ENCODE measurements around the gene HOXB8. TPM values are rescaled to one million over a fixed set of nuclear protein-coding genes. Genes with fewer than 3 reads are reported as not detected.
A peak's percentile ranks its signal among the peaks of the same experiment; 100 is the strongest.

The HOXB8 gene
- total RNA-seq, 4 donors from 2014 or later: 1.8 to 21.3 (median 8.9) TPM

DNA sequence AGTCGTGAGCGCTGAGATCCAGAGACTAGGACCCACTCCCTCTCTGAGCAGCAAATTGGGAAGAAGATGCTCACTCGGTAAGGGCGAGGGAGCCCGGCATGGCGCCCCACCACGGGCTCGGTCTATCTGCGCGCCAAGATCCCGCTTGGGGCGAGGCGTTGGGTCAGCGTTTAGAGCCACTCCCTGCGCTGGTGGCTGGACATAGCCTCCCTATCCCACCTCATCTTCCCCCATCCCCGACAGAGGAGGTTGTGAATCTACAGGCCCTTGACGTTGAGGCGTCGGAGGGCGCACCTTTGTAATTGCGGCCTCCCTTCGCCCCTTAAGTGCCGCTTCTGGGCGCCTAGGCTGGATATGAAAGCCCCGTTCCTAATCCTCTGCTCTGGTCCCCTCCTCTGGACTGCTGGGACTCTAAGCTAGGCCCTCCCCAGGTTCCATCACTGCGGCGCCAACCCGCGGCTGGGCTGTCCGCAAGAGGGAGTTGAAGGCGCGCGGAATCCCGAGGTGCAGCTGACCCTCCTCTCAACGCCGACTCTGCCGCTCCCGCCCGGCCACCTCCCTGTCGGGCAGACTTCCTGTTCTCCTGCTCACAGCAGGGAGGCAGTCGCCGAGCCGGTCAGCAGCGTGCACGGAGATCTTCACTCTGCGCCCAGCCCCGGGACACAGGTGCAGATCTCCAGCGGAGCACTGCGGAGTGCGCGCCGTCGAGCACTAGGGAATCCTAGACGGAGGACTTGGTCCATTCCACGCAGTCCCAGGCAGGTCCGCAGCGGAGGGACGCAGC, 27.2 kb upstream of the HOXB8 start:
- TF ChIP-seq POLR2A (IDR thresholded peaks at IDR 0.05) (peak; percentile 84), POLR2AphosphoS5 (IDR thresholded peaks at IDR 0.05) (peak in 2 of 3 donors; percentile 84 to 91), EP300 (IDR thresholded peaks at IDR 0.05; ENCODE audit: low read depth) (no peak)
- TF ChIP-seq, protein P1, sequence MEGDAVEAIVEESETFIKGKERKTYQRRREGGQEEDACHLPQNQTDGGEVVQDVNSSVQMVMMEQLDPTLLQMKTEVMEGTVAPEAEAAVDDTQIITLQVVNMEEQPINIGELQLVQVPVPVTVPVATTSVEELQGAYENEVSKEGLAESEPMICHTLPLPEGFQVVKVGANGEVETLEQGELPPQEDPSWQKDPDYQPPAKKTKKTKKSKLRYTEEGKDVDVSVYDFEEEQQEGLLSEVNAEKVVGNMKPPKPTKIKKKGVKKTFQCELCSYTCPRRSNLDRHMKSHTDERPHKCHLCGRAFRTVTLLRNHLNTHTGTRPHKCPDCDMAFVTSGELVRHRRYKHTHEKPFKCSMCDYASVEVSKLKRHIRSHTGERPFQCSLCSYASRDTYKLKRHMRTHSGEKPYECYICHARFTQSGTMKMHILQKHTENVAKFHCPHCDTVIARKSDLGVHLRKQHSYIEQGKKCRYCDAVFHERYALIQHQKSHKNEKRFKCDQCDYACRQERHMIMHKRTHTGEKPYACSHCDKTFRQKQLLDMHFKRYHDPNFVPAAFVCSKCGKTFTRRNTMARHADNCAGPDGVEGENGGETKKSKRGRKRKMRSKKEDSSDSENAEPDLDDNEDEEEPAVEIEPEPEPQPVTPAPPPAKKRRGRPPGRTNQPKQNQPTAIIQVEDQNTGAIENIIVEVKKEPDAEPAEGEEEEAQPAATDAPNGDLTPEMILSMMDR (IDR thresholded peaks at IDR 0.05): peak in 2 of 5 experiments; percentile 20 to 50
- peak overlapping the region in 3 of 4 donors; percentile 23 to 60 (median 57) for H3K4me3 ChIP-seq
- H3K4me1 ChIP-seq: peaks cover 2 to 37% (median 21%) of the 10 kb centered on the region in 4 donors
- no peaks in the 10 kb centered on the region for H3K9me3 ChIP-seq
- intact Hi-C loops (cut with DNase I; ENCODE audit: low total_unique reads) (no loop called here), in situ Hi-C loops (cut with MboI; ENCODE audit: low pct_ligation_motif_present in 1 of 4, low pct_unique_long_range_greater_than_20kb in 1 of 4, low sequenced_read_pairs in 3 of 4) (no loop called here)
- WGBS, 2 donors (ENCODE audit: low coverage in 1 of 2): 27% methylated on average over 58 of the region's 58 CpGs; no CpG with 5 or more reads in 1 of the 2 donors
- peak; percentile 81 for DNase-seq
- H3K27ac ChIP-seq: peak overlapping the region; percentile 86 to 93 (median 90)
- no peaks in the 10 kb centered on the region for H3K36me3 ChIP-seq
- H3K27me3 ChIP-seq: peaks cover 97% of the 10 kb centered on the region

DNA sequence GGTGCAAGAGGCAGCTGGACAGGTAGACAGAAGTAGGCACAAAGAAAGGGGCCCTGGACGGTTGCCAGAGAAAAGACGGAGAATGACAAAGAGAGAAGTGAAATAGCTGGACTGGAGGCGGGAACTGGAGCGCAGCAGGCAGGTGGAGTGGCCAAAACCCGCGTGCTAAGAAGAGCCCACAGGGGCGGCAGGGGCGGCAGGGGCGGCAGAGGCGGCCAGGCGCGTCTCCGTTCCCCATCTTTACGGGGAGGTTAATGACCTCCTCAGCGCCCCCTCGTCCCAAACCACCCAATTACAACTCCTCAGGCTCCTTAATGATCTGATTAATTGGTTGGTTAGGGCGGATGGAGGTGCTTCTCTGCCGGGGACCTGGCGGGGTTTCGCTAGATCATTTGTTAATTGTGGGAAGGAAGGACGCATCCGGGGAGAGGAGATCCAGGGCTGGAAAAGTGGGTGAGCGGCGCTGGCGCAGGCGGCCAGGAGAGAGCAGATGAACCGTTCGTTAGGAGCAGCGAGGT, 26.5 kb upstream of the HOXB8 start:
- intact Hi-C loops (cut with DNase I; ENCODE audit: low total_unique reads): no loop called here
- H3K4me3 ChIP-seq: peak overlapping the region in 3 of 4 donors; percentile 23 to 60 (median 57)
- DNase-seq: no peak
- in situ Hi-C loops (cut with MboI; ENCODE audit: low pct_ligation_motif_present in 1 of 4, low pct_unique_long_range_greater_than_20kb in 1 of 4, low sequenced_read_pairs in 3 of 4): no loop called here
- WGBS, 2 donors (ENCODE audit: low coverage in 1 of 2): 41 to 49% methylated on average over 12 to 29 of the region's 29 CpGs
- no peaks in the 10 kb centered on the region for H3K9me3 ChIP-seq
- peaks cover 2 to 41% (median 22%) of the 10 kb centered on the region in 4 donors for H3K4me1 ChIP-seq
- no peaks in the 10 kb centered on the region for H3K36me3 ChIP-seq
- H3K27me3 ChIP-seq: peaks cover 98% of the 10 kb centered on the region
- peak overlapping the region; percentile 86 to 93 (median 90) for H3K27ac ChIP-seq
- TF ChIP-seq EP300 (IDR thresholded peaks at IDR 0.05; ENCODE audit: low read depth): no peak
- TF ChIP-seq, protein P1 (IDR thresholded peaks at IDR 0.05): no peak
- TF ChIP-seq POLR2AphosphoS5 (IDR thresholded peaks at IDR 0.05): no peak
- no peak for TF ChIP-seq POLR2A (IDR thresholded peaks at IDR 0.05)

GRCh38 chr17:48640858-48641180, 25.7 kb upstream of the HOXB8 start:
- in situ Hi-C loops (cut with MboI; ENCODE audit: low pct_ligation_motif_present in 1 of 4, low pct_unique_long_range_greater_than_20kb in 1 of 4, low sequenced_read_pairs in 3 of 4): no loop called here
- Histone ChIP-seq H3K27me3 (peaks cover 98% of the 10 kb centered on the region), H3K4me1 (peaks cover 0 to 47% (median 21%) of the 10 kb centered on the region in 4 donors), H3K9me3 (no peaks in the 10 kb centered on the region), H3K27ac (peak overlapping the region; percentile 86 to 93 (median 90)), H3K36me3 (no peaks in the 10 kb centered on the region), H3K4me3 (peak overlapping the region in 1 of 4 donors; percentile 57)
- 63 to 80% methylated on average over 1 of the region's 1 CpG for WGBS, 2 donors (ENCODE audit: low coverage in 1 of 2)
- TF ChIP-seq EP300 (IDR thresholded peaks at IDR 0.05; ENCODE audit: low read depth) (no peak), POLR2AphosphoS5 (IDR thresholded peaks at IDR 0.05) (no peak), POLR2A (IDR thresholded peaks at IDR 0.05) (no peak)
- TF ChIP-seq, protein P1 (IDR thresholded peaks at IDR 0.05): no peak
- DNase-seq: no peak
- intact Hi-C loops (cut with DNase I; ENCODE audit: low total_unique reads): no loop called here

DNA sequence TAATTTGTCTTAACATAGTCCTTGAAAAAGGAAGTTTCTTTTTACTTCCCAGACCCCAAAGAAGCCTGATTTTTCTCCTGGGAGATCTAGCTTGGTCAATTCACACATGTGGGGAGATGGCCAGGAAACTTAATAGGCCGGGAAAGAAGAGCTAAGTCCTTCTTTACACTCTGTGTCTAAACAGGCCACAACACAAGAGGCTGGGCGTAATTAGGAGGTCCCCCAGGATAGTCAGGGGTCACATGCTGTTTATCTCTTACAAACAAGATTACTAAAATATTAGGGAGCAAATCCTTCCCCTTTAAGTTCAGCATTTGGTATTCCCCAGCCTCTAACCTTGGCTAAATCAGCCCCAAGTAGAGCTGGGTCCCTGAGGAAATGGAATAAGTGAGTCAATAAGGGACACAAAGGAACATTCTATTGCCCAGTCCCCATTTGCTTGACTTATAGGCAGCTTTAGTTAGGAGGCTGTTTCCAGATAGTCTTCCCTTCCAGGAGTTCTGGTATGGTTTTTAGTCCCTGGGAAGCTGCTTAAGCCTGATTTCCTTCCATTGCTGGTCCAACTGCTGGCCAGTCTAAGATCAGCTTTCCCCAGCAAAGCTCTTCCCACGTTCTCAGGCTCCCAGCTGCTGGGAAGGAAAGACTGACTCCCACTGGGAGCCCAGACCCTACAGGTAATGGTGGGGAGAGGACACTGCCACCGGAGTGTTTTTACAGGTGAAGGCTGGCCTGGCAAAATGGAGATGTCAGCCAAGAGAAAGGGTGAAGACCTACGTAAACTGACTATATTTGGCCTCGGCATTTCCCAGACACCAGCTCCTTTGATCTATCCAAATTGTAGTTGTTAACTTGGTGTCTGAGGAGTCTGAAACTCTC, 25.1 kb upstream of the HOXB8 start:
- peaks cover 0 to 53% (median 26%) of the 10 kb centered on the region in 4 donors for H3K4me1 ChIP-seq
- 57 to 92% methylated on average over 2 to 6 of the region's 6 CpGs for WGBS, 2 donors (ENCODE audit: low coverage in 1 of 2)
- no peaks in the 10 kb centered on the region for H3K9me3 ChIP-seq
- H3K4me3 ChIP-seq: no peak overlapping the region
- no peak for TF ChIP-seq POLR2AphosphoS5 (IDR thresholded peaks at IDR 0.05)
- no peak for TF ChIP-seq EP300 (IDR thresholded peaks at IDR 0.05; ENCODE audit: low read depth)
- no peak for TF ChIP-seq POLR2A (IDR thresholded peaks at IDR 0.05)
- TF ChIP-seq, protein P1 (IDR thresholded peaks at IDR 0.05): no peak
- no peaks in the 10 kb centered on the region for H3K36me3 ChIP-seq
- intact Hi-C loops (cut with DNase I; ENCODE audit: low total_unique reads): no loop called here
- H3K27ac ChIP-seq: peak overlapping the region; percentile 86 to 93 (median 90)
- in situ Hi-C loops (cut with MboI; ENCODE audit: low pct_ligation_motif_present in 1 of 4, low pct_unique_long_range_greater_than_20kb in 1 of 4, low sequenced_read_pairs in 3 of 4): no loop called here
- H3K27me3 ChIP-seq: peaks cover 98% of the 10 kb centered on the region
- DNase-seq: no peak
